Retinal pigment epithelial cell (primary cell): ENCODE measurements around the gene ADD3.

Experiments used
- DNase-seq: peaks from one replicate; pipeline ENCODE4 v3.0.0-alpha.2; 2010; ENCODE audit warnings: low read depth
- H3K4me3 ChIP-seq: 2 replicates; pipeline ENCODE4 v1.5.1; 2011; ENCODE audit warnings: mild to moderate bottlenecking, low read length, control low read depth, moderate library complexity
- CTCF ChIP-seq: conservative IDR thresholded peaks from 2 replicates; pipeline ENCODE4 v1.5.1; 2011; ENCODE audit warnings: low read depth, low read length, control low read depth, inconsistent platforms

The ADD3 gene

GRCh38 chr10:110093722-110094121 lies 85.9 kb downstream of the ADD3 start:
- no peak for TF ChIP-seq CTCF
- no peak overlapping the region for H3K4me3 ChIP-seq
- no peak for DNase-seq

- DNase-seq, result no peak
- no peak for TF ChIP-seq CTCF
- H3K4me3 ChIP-seq, result no peak overlapping the region
These were observed 87.0 kb downstream of the ADD3 start for GRCh38 chr10:110094786-110095185.

DNA sequence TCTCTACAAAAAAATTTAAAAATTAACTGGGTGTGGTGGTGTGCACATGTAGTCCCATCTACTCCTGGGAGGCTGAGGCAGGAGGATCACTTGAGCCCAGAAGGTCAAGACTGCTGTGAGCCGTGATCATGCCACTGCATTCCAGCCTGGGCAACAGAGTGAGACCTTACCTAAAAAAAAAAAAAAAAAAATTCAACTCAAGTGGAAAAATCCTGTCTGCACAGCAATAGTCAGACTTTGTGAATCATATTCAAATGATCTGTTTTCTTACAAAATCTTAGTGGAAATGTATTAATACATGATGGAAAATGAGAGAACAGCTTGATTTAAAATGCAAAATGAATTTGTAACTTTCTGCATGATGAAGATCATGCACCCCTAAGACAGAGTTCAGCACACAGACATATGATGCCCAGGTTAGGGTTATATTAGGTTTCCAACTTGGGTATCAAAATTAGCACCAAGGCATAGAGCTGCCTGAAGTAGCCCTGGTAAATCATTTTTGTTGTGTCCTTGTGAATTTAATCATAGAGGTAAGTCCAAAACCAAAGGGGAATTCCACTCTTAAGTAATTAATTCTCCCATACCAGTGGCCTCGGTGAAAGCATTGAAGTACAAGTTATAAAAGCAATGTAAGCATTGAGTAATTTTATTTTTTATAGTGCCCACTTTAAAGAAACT lies 93.8 kb downstream of the ADD3 start:
- TF ChIP-seq CTCF, result no peak
- no peak for DNase-seq
- no peak overlapping the region for H3K4me3 ChIP-seq

- no peak overlapping the region for H3K4me3 ChIP-seq
- no peak for TF ChIP-seq CTCF
- no peak for DNase-seq
These were observed 96.2 kb downstream of the ADD3 start for GRCh38 chr10:110103921-110104461.

DNA sequence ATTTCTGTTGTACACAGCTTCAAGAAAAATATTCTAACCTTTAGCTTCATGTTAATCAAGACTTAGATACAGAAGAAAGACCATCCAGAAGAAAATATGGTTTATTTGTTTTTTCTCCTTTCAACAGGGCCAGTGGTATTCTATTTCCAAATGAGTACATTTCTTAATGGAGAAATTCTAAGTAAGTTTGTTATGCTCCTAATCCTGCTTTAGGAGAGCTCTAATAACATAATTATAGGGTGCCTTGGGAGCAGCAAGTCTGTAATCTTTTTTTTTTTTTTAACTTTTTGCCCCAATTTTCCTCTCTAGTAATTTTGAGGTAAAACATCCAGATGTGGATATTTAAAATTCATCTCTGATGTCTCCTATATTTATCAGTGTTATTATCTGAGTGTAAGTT lies 98.1 kb downstream of the ADD3 start:
- no peak overlapping the region for H3K4me3 ChIP-seq
- no peak for DNase-seq
- TF ChIP-seq CTCF, result no peak

DNA sequence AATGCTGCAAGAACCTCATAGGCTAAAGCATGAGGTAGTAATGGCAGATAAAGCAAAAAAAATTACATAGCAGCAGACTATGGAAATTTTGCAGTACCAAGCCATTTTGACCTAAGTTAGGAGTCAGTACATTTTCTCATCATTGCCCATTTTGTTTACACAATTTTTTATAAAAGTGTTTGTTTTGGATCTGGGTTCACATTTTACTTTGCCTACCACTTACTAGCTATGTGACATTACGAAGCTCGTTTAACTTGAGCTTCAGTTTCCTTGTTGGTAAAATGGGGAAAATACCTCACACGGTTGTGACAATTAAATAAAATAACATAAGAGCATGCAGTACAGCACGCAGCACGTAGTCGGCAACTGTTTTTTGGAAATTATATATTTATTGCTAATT lies 99.6 kb downstream of the ADD3 start:
- TF ChIP-seq CTCF, result no peak
- DNase-seq, result no peak
- no peak overlapping the region for H3K4me3 ChIP-seq

DNA sequence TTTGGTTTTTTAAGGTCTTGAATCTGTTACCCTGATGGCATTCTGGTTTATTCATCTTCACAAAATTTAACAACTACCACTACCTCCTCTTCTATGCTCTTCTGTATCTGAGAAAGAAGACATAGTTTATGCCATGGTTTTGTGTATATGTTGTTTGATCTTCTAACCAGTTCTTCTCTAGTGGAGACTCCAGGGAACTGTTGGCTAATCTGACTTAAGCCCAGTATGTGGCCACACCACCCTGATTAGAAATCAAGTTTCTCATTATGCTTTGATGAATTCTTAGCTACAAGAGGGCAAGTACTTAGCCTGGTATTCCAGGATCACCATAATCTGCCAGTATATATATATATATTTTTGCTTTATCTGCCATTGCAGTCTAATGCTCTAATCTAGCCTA lies 100.1 kb downstream of the ADD3 start:
- no peak overlapping the region for H3K4me3 ChIP-seq
- no peak for TF ChIP-seq CTCF
- no peak for DNase-seq
